ENCODE data around the gene CHCHD4.

Gene CHCHD4

GRCh38 chr3:14148041-14148985, 23.6 kb upstream of the CHCHD4 start:
- DNase-seq (ENCODE audit: low spot score) = no peak

DNA sequence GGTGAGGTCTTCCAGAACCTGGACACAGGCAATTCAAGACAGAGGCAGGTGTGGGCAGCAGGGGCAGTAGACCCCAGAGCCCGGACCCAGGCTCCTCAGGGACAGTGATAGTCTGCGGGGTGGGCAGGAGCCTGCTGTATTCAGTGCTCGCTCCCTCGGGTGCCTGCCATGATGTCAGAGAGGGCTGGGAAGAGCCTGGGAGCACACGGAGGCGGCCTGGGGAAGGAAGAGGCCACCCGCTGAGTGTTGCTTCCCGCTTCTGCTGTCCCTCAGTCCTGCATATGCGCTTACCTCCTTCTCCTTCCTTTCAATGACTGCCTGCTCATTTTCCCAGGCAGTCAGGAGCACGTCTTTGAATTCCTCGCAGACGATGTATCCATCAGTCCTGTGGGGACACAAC, 22.9 kb upstream of the CHCHD4 start:
- DNase-seq (ENCODE audit: low spot score) = no peak

- no peak for DNase-seq (ENCODE audit: low spot score)
Measured at GRCh38 chr3:14147066-14147435, 22.4 kb upstream of the CHCHD4 start.

- no peak for DNase-seq (ENCODE audit: low spot score)
Measured at GRCh38 chr3:14146381-14147065, 21.9 kb upstream of the CHCHD4 start.

DNA sequence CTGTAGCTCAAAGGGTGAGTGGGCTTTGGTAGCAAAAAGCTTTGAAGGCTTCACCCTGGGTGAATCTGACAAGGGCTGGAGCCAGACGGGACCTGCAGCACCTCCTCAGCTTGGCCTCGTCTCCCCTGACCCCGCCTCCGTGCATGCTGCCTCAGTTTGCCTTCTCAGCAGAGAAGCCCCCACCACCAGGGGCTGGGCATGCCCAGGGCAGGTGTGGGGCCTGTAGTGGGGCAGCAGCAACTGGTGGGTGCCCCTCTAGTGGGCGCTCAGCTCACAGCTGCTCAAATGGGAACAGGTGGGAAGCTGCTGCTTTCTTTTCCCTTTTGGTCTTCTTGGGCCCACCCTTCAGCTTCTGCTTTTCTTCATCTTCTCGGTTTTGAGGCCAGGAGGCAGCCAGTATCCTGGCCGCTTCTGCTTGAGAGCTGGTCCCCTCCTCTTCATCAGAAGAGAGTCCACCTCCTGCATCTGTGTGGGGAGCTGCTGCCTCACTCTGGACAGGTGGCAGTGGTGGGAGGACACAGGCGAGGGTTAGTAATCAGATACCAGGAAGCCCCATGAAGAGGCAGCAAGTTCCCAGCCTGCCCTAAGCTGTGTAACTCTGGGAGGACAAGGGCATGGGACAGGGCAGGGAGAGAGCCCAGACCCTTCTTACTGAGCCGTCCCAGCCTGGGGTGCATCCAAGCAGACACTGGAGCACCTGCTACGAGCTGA, 21.2 kb upstream of the CHCHD4 start:
- no peak for DNase-seq (ENCODE audit: low spot score)

DNA sequence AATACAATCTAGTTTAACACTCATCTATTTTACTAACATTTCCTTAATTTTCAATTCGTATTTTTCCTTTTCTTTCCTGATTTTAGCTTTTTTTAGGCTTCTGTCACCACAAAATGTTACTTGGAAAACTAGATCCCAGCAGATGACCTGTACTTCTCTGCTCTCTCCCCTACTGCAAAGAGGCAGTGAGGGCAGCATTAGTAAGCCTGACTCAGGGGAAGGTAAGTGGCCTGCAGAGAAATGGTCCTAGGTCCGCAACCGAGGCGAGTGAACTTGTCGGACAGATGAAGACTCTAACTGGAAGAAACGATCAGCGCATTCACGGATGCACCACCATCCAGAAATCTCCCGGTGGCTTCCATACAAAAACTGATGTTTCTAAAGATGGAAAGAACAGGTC, 20.6 kb upstream of the CHCHD4 start:
- no peak for DNase-seq (ENCODE audit: low spot score)

DNA sequence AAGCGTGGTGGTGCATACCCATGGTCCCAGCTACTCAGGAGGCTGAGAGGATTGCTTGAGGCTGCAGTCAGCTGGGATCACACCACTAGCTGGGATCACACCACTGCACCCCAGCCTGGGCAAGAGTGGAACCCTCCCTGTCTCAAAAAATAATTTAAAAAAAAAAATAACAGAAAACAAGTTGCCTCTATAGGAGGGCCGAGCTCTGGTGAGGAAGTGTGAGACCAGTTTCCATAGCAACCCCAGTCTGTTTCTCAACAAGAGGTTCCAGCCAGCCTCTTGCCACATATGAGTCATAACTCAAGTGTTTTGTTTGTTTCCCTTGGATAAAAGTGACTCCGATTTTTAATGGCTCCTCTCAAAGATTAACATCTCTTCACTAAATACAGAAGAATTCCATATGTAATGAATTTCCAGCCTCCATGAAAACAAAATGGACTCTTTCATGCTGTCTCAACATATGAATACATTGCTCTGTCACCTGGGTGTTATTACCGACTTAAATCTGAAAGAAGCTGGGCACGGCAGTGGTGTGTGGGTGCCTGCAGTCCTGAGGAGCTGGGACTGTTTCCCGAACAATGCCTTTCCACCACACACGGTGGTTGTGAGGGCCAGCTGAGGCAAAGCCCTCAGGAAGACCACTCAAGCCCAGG, 19.9 kb upstream of the CHCHD4 start:
- peak; percentile 96 for DNase-seq (ENCODE audit: low spot score)

- no peak for DNase-seq (ENCODE audit: low spot score)
Measured at GRCh38 chr3:14143271-14144225, 18.9 kb upstream of the CHCHD4 start.

DNA sequence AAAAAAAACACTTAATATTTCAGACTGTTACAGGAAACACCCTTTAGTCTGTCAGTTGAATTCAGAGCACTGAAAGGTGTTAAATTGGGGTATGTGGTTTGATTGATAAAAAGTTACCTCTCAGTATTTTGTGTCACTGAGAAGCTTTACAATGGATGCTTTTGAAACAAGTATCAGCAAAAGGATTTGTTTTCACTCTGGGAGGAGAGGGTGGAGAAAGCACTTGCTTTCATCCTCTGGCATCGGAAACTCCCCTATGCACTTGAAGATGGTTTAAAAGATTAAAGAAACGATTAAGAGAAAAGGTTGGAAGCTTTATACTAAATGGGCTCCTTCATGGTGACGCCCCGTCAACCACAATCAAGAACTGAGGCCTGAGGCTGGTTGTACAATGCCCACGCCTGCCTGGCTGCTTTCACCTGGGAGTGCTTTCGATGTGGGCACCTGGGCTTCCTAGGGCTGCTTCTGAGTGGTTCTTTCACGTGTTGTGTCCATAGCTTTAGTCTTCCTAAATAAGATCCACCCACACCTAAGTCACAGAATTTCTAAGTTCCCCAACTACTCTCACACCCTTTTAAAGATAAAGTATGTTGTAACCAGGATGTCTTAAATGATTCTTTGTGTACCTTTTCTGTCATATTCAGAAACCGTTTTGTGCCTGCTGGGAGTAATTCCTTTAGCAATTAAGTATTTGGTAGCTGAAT, 18.0 kb upstream of the CHCHD4 start:
- DNase-seq (ENCODE audit: low spot score) = peak; percentile 85

DNA sequence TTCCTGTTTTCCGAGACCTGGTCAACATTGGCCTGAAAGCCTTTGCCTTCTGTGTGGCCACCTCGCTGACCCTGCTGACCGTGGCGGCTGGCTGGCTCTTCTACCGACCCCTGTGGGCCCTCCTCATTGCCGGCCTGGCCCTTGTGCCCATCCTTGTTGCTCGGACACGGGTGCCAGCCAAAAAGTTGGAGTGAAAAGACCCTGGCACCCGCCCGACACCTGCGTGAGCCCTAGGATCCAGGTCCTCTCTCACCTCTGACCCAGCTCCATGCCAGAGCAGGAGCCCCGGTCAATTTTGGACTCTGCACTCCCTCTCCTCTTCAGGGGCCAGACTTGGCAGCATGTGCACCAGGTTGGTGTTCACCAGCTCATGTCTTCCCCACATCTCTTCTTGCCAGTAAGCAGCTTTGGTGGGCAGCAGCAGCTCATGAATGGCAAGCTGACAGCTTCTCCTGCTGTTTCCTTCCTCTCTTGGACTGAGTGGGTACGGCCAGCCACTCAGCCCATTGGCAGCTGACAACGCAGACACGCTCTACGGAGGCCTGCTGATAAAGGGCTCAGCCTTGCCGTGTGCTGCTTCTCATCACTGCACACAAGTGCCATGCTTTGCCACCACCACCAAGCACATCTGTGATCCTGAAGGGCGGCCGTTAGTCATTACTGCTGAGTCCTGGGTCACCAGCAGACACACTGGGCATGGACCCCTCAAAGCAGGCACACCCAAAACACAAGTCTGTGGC, 17.1 kb upstream of the CHCHD4 start:
- peak; percentile 47 for DNase-seq (ENCODE audit: low spot score)

- peak; percentile 29 for DNase-seq (ENCODE audit: low spot score)
Measured at GRCh38 chr3:14141144-14141543, 16.5 kb upstream of the CHCHD4 start.

- no peak for DNase-seq (ENCODE audit: low spot score)
Measured at GRCh38 chr3:14140668-14141067, 16.0 kb upstream of the CHCHD4 start.

DNA sequence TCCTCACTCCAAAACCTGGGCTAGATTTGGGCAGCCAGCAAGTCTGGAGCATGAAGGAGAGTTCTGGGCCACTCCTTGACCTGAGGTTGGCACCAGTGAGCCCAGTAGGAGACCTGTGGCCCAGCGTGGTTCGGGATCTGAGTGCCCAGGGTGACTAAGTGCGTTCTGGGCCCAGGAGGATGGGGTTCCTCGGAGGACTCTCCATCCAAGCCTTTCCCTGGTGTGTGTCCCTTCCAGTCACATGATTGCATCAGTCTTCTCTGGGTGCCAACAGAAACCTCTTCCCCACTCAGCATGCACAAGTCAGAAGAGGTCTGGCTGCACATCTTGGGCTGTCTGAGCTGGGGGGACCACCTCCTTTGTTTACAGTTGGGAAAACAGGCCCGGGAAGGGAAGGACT, 15.1 kb upstream of the CHCHD4 start:
- no peak for DNase-seq (ENCODE audit: low spot score)

DNA sequence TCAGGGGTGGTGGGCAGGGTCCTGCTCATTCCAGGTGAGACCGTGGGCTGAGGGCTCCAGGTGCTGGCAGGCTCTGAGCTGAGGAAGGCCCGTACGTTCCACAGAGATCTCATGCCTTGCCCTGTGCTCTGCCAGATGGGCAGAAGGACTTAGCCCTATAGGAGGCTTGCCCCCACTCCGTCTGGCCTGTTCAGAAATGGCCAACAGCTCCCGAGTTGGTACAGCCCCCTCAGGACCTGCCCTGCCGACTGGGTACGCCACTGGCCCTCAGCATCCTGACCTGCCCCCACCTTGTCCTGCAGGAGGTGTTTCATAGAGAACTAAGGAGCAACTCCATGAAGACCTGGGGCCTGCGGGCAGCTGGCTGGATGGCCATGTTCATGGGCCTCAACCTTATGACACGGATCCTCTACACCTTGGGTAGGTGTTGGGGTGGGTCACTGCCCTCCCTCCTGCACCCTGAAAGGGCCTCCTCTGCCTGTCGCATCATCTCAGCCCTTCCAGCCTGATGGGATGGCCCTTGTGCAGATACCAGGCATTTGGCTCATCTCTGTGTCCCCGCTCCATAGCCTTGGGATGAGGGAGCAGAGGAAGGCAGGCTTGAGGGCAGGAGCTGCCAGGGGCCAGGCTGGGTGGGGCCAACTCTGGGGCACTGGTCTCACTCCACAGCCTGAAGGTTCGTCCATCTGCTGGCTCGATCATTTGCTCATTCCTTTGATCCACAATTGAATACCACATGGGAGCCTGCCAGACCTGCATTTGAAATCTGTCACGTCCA, 14.4 kb upstream of the CHCHD4 start:
- no peak for DNase-seq (ENCODE audit: low spot score)

DNA sequence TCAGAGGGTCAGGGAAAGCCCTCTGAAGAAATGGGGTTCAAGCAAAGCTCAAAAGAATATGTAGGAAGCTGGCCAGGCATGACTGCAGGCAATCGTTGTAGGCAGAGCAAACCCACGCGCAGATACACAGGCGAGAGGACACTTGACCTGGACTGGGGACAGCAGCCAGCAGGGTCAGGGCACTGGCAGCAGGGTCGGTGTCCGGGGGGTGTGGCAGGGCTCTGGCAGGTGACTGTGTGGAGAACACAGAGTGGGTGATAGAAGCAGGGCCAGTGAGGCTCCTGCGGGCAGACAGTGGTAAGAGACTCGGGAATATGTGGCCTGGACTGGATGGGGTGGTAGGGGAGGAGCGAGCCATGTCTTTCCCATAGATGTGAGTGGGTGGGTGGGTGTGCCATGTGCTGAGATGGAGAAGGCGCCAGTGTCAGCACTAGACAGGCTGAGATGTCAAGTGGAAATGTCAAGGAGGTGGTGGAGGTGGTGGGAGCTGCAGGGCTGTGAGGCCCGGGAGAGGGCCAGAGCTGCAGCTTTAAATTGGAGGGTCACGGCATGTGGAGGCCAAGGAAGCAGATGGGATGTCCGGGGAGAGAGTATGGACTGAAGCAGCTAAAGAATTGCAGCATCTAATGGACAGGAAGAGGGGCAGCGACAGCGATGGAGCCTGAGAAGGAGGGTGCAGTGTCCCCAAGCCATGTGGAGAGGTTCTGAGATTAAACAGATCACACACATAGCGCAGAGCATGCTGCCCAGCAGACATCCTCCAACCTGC, 13.6 kb upstream of the CHCHD4 start:
- DNase-seq (ENCODE audit: low spot score) = no peak

DNA sequence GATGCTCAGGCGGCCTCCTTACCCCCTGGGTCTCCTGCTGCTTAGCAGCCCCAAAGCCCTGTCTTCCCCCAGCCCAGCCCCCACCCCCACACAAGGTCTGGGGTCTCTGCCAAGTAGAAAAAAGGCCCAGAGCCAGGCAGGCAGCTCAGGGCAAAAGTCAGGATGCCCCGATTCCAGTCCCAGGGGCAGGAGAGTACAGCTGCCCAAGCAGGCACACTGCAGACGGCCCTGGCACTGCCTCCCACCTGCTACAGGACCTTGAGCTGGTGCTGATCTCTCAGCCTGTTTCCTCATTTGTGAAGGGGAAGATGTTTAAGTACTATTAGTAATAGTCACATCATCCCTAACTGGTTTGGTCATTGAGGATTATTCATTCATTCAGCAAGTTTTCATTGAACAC, 12.8 kb upstream of the CHCHD4 start:
- no peak for DNase-seq (ENCODE audit: low spot score)

- DNase-seq (ENCODE audit: low spot score) = no peak
Measured at GRCh38 chr3:14137004-14137403, 12.3 kb upstream of the CHCHD4 start.

DNA sequence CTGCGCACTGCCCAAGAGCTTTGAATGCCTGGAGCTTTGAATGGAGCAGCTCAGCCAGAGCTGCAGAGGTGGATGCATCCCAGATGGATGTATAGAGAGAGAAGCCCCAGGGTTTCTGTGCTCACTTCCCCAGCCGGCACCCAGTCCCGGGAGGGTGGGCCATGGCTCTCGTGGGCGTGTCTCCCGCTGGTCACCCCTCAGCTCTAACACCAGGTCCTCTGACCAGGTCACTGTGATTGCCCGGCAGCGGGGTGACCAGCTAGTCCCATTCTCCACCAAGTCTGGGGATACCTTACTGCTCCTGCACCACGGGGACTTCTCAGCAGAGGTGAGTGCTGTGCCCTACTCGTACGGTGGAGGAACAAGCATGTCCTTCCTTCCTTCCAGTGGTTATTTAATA, 10.9 kb upstream of the CHCHD4 start:
- DNase-seq (ENCODE audit: low spot score) = no peak

Data from CD4-positive, alpha-beta T cell treated with Interleukin-2 at 100 ng/mL for 4 hours (primary cell).